MV-4-11 (cell line): ENCODE results near the gene GNAT1.

Experiments
- DNase-seq: peaks from one replicate; lab custom pipeline; 2025; lab: John Stamatoyannopoulos, UW

Gene GNAT1

DNA sequence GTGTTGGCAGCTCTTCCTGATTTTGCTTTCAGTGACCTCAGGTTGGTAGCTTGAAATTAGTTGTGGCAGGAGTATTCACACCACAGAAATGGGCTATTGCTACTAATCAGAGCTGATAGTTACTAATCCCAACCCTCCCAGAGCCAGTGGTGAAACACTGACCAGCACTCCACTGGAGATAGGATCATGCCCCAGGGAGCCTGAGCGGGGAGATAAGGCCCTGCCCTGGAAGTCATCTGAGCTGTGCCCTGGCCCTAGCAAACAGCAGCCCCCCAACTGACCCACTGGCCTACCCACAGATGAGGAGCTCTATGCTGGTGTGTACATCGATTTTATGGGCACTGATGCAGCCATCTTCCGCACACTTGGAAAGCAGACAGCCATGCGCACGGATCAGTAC lies 9.4 kb upstream of the GNAT1 start:
- DNase-seq, result no peak

DNA sequence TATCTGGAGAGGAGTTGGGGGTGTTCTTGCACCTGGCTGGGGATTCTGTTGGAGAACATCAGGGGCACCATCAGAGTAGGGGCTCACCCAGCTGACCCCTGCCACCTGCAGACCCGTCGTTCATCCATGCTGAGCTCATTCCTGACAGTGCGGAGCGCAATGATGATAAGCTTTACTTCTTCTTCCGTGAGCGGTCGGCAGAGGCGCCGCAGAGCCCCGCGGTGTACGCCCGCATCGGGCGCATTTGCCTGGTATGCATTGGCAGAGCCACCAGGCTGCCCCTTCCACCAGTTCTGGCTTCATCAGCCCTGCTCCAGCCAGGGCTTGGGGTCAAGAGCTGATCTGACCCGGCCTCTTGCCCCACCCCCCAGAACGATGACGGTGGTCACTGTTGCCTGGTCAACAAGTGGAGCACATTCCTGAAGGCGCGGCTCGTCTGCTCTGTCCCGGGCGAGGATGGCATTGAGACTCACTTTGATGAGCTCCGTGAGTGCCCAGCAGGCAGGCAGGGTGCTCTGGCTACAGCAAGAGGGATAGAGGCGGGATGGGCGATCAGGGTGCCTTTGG lies 8.8 kb upstream of the GNAT1 start:
- DNase-seq, result no peak

DNA sequence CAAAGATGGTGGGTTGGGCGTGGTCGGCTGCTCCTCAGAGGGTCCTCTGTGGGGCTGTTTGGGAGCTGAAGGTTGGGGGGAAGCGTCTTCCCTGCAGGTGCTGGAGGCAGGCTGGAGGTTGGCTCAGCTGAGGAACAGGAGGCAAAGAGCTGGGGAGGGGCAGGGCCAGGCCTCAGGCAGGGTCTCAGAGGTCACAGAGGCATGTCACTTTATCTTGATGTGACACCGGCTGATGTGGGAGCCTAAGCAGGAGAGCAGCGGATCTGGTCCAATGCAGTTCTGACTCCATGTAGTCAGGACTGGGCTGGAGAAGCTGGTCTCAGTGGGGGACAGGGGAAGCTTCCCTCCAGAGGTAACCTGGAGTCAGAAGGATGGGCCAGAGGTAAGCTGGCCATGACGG lies 7.7 kb upstream of the GNAT1 start:
- DNase-seq, result no peak

DNA sequence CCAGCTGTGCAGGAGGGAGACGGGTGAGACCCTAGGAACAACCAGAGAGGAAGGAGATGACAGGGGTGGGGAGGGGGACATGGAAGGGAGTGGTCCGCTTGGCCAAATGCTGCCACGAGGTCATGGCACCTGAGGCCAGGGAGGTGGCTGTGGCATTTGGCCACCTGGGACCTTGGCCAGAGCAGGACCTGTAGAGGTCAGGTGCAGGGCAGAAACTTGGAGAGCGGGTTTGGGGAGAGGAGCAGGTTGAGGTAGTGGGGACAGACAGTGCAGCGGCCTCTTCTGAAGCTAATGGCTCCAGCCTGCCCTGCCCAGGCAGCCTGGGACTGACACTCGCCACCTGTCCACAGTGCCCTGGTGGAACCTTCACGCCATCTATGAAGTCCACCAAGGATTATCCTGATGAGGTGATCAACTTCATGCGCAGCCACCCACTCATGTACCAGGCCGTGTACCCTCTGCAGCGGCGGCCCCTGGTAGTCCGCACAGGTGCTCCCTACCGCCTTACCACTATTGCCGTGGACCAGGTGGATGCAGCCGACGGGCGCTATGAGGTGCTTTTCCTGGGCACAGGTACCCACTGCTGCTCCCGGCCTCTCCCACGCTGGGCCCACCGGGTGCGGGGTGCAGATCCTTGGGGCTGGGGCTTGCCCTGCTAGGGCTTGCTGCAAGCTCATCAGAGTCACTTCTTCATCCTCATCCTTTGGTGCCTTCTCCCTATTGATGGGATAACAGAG lies 7.0 kb upstream of the GNAT1 start:
- no peak for DNase-seq

DNA sequence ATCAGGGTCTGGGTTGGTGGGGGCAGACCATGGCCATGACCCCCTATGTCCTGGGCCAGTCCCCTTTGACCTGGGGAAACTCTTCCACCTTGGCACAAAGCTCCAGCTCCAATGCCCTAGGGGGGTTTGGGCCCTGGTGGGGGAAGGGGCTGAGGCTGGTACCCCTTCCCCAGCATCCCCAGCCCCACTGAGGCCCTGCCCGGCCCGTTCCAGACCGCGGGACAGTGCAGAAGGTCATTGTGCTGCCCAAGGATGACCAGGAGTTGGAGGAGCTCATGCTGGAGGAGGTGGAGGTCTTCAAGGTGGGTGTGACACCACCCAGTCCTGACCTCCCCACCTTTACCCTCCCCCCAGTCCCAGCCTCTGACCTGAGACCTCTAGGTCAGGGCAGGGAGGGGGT lies 6.2 kb upstream of the GNAT1 start:
- no peak for DNase-seq

DNA sequence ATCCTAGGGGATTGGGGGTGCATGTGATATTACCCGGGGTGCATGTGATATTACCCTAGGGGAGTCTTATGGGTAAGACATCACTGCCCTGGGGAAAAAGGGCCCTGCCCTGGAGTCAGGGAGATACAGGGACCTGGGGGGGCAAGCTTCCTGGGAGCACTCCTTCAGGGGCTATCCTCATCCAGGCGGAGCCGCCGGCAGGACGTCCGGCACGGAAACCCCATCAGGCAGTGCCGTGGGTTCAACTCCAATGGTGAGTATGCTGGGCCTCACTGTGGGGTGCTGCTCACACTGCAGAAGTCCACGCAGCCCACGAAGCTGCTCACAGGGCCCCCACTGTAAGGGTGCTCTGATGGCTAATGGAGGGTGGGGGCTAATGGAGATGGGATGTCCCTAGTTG lies 5.3 kb upstream of the GNAT1 start:
- no peak for DNase-seq

DNA sequence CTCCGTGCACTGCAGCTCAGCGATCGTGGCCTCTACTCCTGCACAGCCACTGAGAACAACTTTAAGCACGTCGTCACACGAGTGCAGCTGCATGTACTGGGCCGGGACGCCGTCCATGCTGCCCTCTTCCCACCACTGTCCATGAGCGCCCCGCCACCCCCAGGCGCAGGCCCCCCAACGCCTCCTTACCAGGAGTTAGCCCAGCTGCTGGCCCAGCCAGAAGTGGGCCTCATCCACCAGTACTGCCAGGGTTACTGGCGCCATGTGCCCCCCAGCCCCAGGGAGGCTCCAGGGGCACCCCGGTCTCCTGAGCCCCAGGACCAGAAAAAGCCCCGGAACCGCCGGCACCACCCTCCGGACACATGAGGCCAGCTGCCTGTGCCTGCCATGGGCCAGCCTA lies 3.7 kb upstream of the GNAT1 start:
- no peak for DNase-seq

DNA sequence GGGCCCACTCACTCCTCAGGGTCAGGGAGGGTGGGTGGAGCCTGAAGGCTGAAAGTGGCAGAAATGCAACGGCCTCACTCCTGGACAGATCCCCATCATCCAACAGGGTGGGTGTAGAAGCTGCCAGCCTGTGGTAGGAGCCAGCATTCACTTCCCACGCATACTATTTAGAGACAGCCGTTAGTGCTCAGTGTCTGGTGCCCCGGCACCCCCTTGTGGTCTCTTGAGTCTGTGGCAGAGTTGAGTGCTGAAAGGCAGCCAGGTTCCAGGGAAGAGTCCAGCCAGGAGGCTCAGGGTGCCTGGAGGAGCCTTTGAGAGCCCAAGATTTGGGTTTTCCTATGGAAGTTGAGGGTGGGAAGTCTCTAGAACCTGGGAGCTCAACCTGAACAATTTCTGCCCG lies 2.1 kb upstream of the GNAT1 start:
- peak; percentile 77 for DNase-seq

DNA sequence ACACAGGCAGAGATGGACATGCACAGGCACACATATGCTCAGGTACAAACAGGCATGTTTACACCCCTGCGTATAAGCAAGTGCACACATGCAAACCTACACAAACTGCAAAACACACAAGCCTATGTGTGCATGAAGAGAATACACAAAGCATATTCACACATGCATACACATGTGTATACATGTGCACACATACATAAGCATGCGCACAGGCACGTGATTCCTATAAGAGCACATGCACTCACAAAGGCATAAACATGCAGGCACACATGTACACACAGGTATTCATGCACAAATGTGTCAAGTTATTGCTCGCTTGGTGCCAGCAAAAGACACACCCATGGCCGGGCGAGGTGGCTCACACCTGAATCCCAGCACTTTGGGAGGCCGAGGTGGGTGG lies 1.4 kb upstream of the GNAT1 start:
- DNase-seq, result no peak

DNA sequence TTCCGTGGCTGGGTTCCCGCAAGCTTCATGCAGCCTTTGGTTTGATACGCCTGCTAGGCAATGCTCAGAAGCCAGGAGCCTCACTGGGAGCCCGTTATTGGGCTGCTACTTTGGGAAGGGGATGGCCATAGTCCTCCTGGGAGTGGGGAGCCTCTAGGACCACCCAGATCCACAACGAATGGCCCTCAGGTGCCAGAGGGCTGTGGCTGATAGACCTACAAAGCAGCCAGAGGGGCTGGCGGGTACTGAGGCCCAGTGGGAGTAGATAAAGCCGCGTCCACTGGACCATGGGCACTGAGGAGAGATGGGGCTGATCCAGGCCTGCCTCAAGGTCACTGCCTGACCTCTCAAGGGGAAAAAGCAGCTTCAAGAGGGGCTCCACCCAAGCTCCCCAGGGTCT lies 714 bp downstream of the GNAT1 start:
- DNase-seq, result no peak

DNA sequence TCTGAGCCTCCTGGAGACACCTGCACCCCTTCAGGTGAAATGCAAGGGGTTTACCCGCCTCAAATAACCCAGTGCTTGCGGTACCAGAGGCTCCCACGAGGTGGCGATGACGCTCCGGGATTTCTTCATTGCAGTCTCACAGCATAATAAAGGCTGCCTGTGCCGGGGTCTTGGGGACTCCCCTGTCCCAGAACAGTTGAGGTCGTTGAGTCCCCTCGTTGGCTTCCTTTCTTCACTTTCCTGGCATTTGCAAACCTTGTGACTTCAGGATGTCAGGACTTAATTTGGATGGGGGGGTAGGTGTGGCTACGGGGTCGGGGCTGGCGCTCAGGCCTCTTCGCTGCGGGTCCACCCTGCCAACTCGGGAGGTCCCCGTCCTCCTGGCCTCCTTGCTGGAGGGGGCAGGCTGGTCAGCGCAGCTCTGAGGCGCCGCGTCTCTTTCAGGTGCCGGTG lies 1.3 kb downstream of the GNAT1 start:
- DNase-seq, result peak; percentile 4

DNA sequence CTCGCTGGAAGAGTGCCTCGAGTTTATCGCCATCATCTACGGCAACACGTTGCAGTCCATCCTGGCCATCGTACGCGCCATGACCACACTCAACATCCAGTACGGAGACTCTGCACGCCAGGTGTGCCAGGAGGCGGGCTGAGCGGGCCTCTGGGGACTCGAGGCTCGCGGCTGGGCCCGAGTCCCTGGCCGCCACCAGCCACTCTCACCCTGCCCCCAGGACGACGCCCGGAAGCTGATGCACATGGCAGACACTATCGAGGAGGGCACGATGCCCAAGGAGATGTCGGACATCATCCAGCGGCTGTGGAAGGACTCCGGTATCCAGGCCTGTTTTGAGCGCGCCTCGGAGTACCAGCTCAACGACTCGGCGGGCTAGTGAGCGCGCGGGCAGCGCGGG lies 1.9 kb downstream of the GNAT1 start:
- no peak for DNase-seq

DNA sequence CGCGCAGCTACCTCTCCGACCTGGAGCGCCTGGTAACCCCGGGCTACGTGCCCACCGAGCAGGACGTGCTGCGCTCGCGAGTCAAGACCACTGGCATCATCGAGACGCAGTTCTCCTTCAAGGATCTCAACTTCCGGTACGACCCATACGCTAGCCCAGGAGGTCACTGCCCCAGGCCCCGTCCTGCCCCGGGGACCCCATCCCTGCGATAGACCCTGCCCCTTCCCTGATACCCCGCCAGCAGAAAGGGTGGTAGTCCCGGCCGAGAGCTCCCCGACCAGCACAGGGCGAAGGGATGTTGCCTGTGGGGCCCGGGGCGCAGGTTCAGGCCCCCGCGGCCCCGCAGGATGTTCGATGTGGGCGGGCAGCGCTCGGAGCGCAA lies 2.3 kb downstream of the GNAT1 start:
- no peak for DNase-seq

DNA sequence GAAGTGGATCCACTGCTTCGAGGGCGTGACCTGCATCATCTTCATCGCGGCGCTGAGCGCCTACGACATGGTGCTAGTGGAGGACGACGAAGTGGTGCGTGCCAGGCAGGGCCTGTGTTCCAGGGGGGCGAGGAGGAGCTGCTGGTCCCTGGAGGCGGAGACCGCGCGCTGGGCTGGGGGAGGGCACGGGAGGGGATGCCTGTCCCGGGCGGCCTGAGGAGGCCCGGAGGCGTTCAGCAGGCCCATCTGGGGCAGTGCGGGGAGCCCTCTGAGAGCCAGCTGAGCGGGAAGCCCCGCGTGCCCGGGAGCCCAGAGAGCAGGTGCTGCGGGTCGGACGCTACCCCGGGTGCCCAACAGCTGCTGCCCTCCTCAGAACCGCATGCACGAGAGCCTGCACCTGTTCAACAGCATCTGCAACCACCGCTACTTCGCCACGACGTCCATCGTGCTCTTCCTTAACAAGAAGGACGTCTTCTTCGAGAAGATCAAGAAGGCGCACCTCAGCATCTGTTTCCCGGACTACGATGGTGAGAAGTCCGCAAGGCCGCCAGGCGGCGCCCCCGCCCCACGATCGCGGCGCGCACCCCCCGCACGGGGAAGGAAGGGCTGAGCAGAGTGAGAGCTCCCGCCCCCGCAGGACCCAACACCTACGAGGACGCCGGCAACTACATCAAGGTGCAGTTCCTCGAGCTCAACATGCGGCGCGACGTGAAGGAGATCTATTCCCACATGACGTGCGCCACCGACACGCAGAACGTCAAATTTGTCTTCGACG lies 2.9 kb downstream of the GNAT1 start:
- peak; percentile 45 for DNase-seq

DNA sequence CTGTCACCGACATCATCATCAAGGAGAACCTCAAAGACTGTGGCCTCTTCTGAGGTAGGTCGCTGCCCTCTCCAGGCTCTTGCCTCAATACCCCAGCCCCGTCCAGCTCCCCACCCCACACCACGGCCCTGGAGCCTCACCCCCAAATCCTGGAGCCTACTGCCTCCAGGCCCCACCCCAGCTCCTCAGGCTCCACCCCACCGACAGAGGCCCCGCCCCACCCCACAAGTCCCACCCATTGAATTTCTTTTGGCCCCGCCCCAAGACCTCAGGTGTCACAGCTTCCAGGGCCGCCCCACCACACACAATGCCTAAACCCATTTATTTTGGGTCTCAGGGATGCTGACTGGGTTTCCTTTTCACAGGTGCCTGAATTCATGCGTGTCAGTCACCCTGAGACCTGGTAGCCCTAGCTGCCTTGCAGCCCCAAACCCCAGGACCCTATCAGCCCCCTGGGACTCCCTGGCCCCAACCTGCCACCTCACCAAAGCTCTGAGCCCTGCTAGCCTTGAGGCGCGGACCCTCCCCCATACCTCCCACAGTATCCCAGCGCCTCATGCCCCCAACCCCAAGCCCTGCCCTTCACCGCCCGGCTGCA lies 3.6 kb downstream of the GNAT1 start:
- no peak for DNase-seq

DNA sequence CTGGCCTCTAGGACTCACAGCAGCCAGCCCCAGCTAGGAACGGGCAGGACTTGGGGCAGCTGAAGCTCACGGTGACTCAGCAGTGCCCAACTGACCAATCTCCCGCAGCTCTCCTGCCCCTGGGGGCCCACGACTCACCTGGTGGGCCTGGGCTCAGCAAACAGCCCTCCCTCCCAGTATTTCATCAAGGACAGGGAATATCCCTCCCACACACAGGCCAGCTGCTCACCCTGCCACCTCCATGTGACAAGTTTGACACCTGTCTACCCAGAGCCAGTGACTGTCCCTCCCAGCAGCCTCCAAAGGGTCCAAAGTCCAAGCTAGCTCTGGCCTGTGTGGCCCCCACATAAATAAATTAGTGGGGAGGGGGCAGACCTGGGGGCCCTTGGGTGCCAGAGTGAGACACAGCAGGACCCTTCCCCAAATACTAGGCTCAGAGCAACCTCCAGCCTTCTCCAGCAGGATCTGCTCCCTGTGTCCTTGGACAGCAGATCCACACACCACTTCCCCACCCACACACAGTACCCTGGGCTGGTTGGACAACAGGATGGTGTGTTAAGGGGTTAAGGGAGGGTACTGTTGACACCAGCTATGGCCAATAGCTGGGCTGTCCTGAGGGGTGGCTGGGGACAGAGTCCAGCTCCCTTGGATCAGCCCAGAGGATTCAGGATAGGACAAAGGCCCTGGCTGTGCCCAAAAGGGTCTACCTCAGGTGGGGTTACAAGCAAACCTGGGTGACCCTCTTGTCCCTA lies 4.3 kb downstream of the GNAT1 start:
- DNase-seq, result no peak

DNA sequence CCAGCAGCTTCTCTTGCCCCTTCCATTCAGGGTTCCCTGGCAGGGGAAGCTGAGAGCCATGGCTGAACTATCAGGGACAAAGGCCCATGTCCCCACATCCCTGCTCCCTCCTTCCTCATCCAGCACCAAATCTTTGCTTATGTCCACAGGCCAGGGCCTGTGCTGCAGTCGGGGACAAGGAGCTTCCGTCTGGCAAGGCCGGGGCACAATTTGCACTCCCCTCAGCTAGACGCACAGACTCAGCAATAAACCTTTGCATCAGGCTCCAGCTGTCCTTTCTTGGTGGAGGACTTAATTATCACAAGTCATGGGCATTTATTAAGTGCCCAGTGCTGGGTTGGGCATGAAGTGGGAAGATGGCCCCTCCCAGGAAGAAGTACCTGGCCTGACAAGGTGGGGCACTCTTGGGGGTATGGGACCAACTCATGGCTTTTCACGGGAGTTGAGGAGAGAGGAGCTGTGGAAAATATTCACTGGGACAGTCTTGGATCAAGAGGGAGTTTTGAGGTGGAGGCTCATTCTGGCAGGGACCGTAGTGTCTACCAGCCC lies 4.9 kb downstream of the GNAT1 start:
- DNase-seq, result no peak

DNA sequence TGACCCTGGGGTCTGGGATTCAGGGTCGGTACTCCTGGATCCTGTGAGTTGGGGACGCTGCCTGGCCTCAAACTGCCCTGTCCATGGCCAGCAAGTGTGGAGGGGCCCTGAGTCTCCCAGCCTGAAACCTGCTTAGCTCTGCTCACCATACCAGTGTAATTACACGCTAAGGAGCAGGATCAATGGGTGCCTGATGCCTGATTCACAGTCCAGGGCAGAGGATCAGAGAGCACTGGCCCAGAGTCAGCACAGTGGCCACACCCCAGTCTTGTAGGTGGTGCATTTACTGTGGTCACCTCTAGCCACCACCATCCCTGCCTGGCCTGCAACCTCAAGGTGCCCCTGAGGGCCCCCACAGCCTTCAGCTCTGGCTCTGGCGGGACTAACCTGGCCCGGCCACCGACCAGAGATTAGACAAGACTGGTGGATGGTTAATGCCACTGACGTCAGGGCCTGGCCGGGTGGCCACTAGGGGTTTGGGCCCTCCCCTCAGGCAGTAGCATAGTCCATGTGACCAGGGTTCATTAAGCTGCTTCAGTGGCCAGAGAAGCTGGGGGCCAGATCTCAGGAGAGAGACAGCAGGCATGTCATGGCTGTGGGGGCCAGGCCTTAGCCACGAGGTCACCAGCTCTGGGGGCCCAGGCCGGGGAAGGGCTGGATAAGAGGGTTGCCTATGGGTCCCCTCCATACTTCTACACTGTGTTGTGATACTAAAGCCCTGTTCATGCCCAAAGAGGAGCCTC lies 10.3 kb downstream of the GNAT1 start:
- DNase-seq, result no peak

DNA sequence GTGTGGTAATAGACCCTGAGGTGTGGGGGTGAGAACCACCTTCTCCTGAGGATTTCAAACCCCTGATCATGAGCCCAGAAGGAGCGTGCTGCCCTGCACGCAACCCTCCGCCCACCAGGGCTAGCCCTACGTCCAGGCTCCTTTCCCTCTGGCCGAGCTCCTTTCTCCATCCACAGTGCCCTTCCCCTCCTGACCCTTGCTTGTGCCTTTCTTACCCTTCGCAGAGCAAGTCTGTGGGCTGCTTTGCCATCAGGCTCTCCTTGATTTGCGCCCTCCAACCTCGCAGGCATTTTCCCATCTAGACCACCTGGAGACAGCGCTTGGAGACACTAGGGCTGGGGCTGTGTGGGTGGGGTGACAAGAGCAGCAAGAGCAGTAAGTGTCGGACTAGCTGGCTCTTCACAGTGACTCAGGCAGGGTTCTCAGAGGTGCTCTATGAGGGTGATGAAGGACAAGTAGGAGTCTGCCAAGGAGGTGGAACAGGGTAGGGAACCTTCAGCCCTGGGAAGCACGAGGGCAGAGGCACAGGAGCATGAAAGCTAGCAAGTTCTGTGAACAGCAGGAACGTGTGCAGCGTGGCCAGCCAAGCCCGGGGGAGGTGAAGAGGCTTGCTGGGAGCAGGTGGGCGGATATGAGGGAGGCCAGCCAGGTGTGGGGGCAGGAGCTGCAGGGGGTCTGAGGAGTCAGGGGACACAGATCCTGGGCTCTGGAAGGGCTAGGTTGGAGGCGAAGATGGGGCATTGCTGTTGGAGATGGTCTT lies 11.1 kb downstream of the GNAT1 start:
- no peak for DNase-seq

DNA sequence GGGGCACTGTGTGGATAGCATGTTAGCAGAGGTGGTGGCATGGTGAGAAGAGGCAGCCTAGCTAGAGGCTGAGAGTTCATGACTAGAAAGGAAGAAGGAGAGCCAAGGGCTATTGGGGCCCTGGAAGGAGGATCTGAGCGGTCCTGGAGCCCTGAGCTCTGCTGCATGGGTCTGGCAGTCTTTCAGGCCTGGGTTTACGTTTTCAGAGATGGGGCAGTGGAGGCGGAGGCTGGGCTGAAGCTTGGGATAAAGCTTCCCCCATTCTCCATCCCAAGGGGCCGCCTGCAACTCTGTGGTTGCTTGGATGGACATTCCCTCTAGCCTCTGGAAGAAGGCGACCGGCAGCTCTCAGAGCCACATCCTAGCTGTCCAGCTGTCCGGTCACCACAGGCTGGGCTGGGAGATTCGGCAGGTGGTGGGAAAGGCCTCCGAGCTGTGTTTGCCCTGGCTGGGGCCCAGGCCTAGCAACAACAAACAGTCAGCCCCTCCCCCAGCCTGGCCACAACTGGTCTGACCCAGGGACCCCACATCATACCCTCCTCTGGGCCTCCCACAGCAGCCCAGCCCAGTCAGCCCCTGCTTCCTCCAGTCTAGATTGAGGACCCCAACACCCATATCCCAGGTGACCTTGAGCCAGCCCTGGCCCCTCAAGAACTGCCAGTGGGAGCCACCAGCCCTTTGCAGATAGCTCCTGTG lies 11.9 kb downstream of the GNAT1 start:
- DNase-seq, result no peak
